Loucy (cell line): ENCODE results near the gene ARHGAP32.
"Not testable (repeated sequence)": the region's sequence is repeated elsewhere in the genome, so short reads cannot be mapped to it uniquely, and the experiment has no call there.

ENCODE experiments used
- H2AFZ ChIP-seq: fragments of 200-600 bp; sonication (generic); 2 replicates; pipeline ENCODE4 v1.6.0; 2016; ENCODE audit warnings: antibody characterized with exemption, mild to moderate bottlenecking, low read length, moderate library complexity
- H3F3A ChIP-seq: fragments of 200-600 bp; 2 replicates; pipeline ENCODE4 v1.6.0; 2016; ENCODE audit warnings: antibody characterized with exemption, low read depth, mild to moderate bottlenecking
- H3K27me3 ChIP-seq: fragments of 200-600 bp; sonication (generic); 2 replicates; pipeline ENCODE4 v1.6.1; 2014; ENCODE audit warnings: low read length, mild to moderate bottlenecking; ENCODE audit not compliant: insufficient read depth, poor library complexity, severe bottlenecking
- H3K36me3 ChIP-seq: fragments of 200-600 bp; sonication (generic); 2 replicates; pipeline ENCODE4 v1.6.1; 2016; ENCODE audit warnings: low read length; ENCODE audit not compliant: insufficient read depth
- H3K4me1 ChIP-seq: fragments of 200-600 bp; sonication (generic); 2 replicates; pipeline ENCODE4 v1.5.1; 2014; ENCODE audit warnings: low read length, mild to moderate bottlenecking; ENCODE audit not compliant: insufficient read depth, poor library complexity, severe bottlenecking
- H3K4me2 ChIP-seq: fragments of 200-600 bp; sonication (generic); 2 replicates; pipeline ENCODE4 v1.6.0; 2014; ENCODE audit warnings: antibody characterized with exemption, low read length, low read depth, mild to moderate bottlenecking; ENCODE audit not compliant: poor library complexity, severe bottlenecking
- H3K4me3 ChIP-seq: fragments of 200-600 bp; sonication (generic); 2 replicates; pipeline ENCODE4 v1.5.1; 2014; ENCODE audit warnings: low read length, mild to moderate bottlenecking, mixed read lengths; ENCODE audit not compliant: poor library complexity, severe bottlenecking
- H3K79me2 ChIP-seq: fragments of 200-600 bp; sonication (generic); 2 replicates; pipeline ENCODE4 v1.6.1; 2014; ENCODE audit warnings: low read length; ENCODE audit not compliant: insufficient read depth
- H3K9ac ChIP-seq: fragments of 200-600 bp; sonication (generic); 2 replicates; pipeline ENCODE4 v1.6.0; 2014; ENCODE audit warnings: mild to moderate bottlenecking, low read depth, low read length, moderate library complexity; ENCODE audit not compliant: poor library complexity, severe bottlenecking
- H3K9me2 ChIP-seq: fragments of 200-600 bp; sonication (generic); replicated peaks from 2 replicates; pipeline ENCODE4 v1.6.1; 2016; ENCODE audit warnings: low read depth, low read length, mixed read lengths
- H3K9me3 ChIP-seq: fragments of 200-600 bp; sonication (generic); 2 replicates; pipeline ENCODE4 v1.6.1; 2014; ENCODE audit warnings: mild to moderate bottlenecking, antibody characterized with exemption, low read length, low read depth; ENCODE audit not compliant: insufficient read depth
- H4K20me1 ChIP-seq: fragments of 200-600 bp; sonication (generic); 2 replicates; pipeline ENCODE4 v1.6.0; 2014; ENCODE audit warnings: antibody characterized with exemption, low read length, mild to moderate bottlenecking; ENCODE audit not compliant: insufficient read depth, poor library complexity, severe bottlenecking
- CTCF ChIP-seq: fragments of 200-600 bp; sonication (generic); conservative IDR thresholded peaks from 2 replicates; pipeline ENCODE4 v1.5.1; 2014; ENCODE audit warnings: mild to moderate bottlenecking, antibody characterized with exemption, low read length
- EZH2phosphoT487 ChIP-seq: fragments of 200-600 bp; IDR thresholded peaks from 2 replicates; pipeline ENCODE4 v1.6.1; 2018; ENCODE audit warnings: antibody characterized with exemption, mild to moderate bottlenecking, moderate library complexity, borderline replicate concordance

The ARHGAP32 gene

GRCh38 chr11:129012880-129013279, 179.2 kb downstream of the ARHGAP32 start:
- H3K4me3 ChIP-seq: no peak overlapping the region
- H3K79me2 ChIP-seq: no peaks in the 10 kb centered on the region
- H3K9ac ChIP-seq: no peak overlapping the region
- no peaks in the 10 kb centered on the region for H3K9me3 ChIP-seq
- H3K36me3 ChIP-seq: no peaks in the 10 kb centered on the region; the same call in 1 of the 2 replicates
- TF ChIP-seq CTCF: no peak
- TF ChIP-seq EZH2phosphoT487: no peak
- H4K20me1 ChIP-seq: no peaks in the 10 kb centered on the region
- H3K9me2 ChIP-seq: no peaks in the 10 kb centered on the region
- no peak overlapping the region for H3K4me2 ChIP-seq
- no peaks in the 10 kb centered on the region for H3F3A ChIP-seq
- H2AFZ ChIP-seq: no peak overlapping the region
- H3K27me3 ChIP-seq: no peaks in the 10 kb centered on the region
- no peaks in the 10 kb centered on the region for H3K4me1 ChIP-seq

GRCh38 chr11:129006161-129006560, 186.0 kb downstream of the ARHGAP32 start:
- no peaks in the 10 kb centered on the region for H3K79me2 ChIP-seq
- no peak overlapping the region for H3K9ac ChIP-seq
- TF ChIP-seq EZH2phosphoT487: no peak
- no peak for TF ChIP-seq CTCF
- H2AFZ ChIP-seq: no peak overlapping the region
- no peaks in the 10 kb centered on the region; the same call in none of the 2 replicates for H3K36me3 ChIP-seq
- H4K20me1 ChIP-seq: no peaks in the 10 kb centered on the region
- H3K4me3 ChIP-seq: no peak overlapping the region
- H3K9me3 ChIP-seq: 0 out of 2 replicates have a peak, but pooled peaks cover 4% of the 10 kb centered on the region
- H3K27me3 ChIP-seq: no peaks in the 10 kb centered on the region
- no peaks in the 10 kb centered on the region for H3K9me2 ChIP-seq
- no peak overlapping the region for H3K4me2 ChIP-seq
- H3K4me1 ChIP-seq: peaks cover 10% of the 10 kb centered on the region
- H3F3A ChIP-seq: no peaks in the 10 kb centered on the region

GRCh38 chr11:128999165-128999564, 193.0 kb downstream of the ARHGAP32 start:
- H3K79me2 ChIP-seq, H4K20me1 ChIP-seq, H3K9me3 ChIP-seq, H3K36me3 ChIP-seq, H3K4me1 ChIP-seq, H2AFZ ChIP-seq, H3K9ac ChIP-seq, H3F3A ChIP-seq, H3K4me3 ChIP-seq, H3K27me3 ChIP-seq, H3K9me2 ChIP-seq, H3K4me2 ChIP-seq: not testable (repeated sequence)

GRCh38 chr11:128988242-128988970, 203.7 kb downstream of the ARHGAP32 start:
- no peak for TF ChIP-seq EZH2phosphoT487
- no peak for TF ChIP-seq CTCF
- no peaks in the 10 kb centered on the region for H3F3A ChIP-seq
- H3K4me2 ChIP-seq: no peak overlapping the region
- no peaks in the 10 kb centered on the region for H3K4me1 ChIP-seq
- no peaks in the 10 kb centered on the region for H3K27me3 ChIP-seq
- H3K9ac ChIP-seq: no peak overlapping the region
- H4K20me1 ChIP-seq: no peaks in the 10 kb centered on the region
- H3K36me3 ChIP-seq: peaks cover 4% of the 10 kb centered on the region
- H3K4me3 ChIP-seq: no peak overlapping the region
- H3K9me2 ChIP-seq: no peaks in the 10 kb centered on the region
- H3K79me2 ChIP-seq: no peaks in the 10 kb centered on the region
- no peaks in the 10 kb centered on the region for H3K9me3 ChIP-seq
- no peak overlapping the region for H2AFZ ChIP-seq
